Measurements from ENCODE around the gene MICU1. TPM values are rescaled to one million over a fixed set of nuclear protein-coding genes. Genes with fewer than 3 reads are reported as not detected.
A peak's percentile ranks its signal among the peaks of the same experiment; 100 is the strongest.

MICU1 gene
- total RNA-seq, 1 donor from 2014 or later = 79.8 TPM

DNA sequence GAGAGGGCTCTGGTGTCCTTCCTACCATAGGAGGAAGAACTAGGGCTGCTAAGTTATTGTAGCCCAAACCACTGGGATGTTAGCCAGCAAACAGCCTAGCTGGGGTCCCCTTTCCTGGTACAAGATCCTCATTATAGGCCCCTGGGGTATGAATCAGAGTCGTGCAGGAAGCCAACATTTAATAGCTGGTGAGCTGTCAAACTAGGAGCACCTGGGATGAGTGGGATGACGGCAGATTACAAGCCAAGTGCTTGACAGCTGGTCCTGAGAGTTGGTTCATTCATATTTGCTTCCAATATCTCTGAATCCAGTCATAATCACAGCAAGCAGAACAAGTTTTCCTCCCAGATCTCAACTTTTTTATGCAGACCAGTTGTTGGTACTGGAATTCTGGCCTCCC, 246.1 kb downstream of the MICU1 start:
- H3K27me3 Mint-ChIP-seq (ENCODE audit: insufficient read depth, low read depth) = no peaks in the 10 kb centered on the region

DNA sequence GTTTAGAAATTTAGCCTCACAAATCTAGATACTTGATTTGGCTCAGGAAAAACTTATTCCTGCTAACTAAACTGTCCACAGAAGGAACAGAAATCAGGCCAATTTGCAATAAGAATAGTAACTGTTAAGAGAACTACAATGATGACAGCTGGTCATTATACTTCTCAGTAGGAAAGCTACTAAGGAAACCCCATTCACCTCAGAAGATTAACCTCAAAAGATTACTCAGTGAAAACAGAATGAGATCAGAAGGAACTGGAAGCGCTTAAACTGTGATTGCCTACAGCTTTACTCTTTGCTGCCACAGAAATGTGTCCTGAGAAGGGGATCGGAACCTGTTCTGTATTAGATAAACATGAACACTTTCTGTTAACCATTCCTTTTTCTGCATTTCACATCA, 246.8 kb downstream of the MICU1 start:
- Histone ChIP-seq H3K4me1 (peaks cover 41% of the 10 kb centered on the region), H4K20me1 (ENCODE audit: low read depth) (no peaks in the 10 kb centered on the region), H3K27ac (peak overlapping the region; percentile 84), H3K9me3 (ENCODE audit: low read depth) (no peaks in the 10 kb centered on the region), H3K36me3 (no peaks in the 10 kb centered on the region), H3K4me2 (peak overlapping the region; percentile 69), H3K79me2 (ENCODE audit: low read depth) (no peaks in the 10 kb centered on the region), H3K4me3 (peak overlapping the region; percentile 28), H2AFZ (replicated peaks) (no peak overlapping the region), H3K9ac (no peak overlapping the region), H3F3A (ENCODE audit: low read depth) (peaks cover 40% of the 10 kb centered on the region), H3K27me3 (no peaks in the 10 kb centered on the region)
- H3K4me3 Mint-ChIP-seq = no peak overlapping the region
- peak; percentile 62 for DNase-seq (ENCODE audit: low spot score)
- H3K36me3 Mint-ChIP-seq = peaks cover 7% of the 10 kb centered on the region
- H3K27ac Mint-ChIP-seq = no peak overlapping the region
- no peaks in the 10 kb centered on the region for H3K9me3 Mint-ChIP-seq
- H3K27me3 Mint-ChIP-seq (ENCODE audit: insufficient read depth, low read depth) = no peaks in the 10 kb centered on the region
- peaks cover 55% of the 10 kb centered on the region for H3K4me1 Mint-ChIP-seq
- TF ChIP-seq EZH2 (IDR thresholded peaks at IDR 0.05) (no peak), CTCF (IDR thresholded peaks at IDR 0.05) (no peak), EZH2phosphoT487 (IDR thresholded peaks at IDR 0.05) (no peak)

More for the DNA sequence above, 246.1 kb downstream of the MICU1 start:
- H3K4me1 ChIP-seq = peaks cover 41% of the 10 kb centered on the region
- H3K9me3 ChIP-seq (ENCODE audit: low read depth) = no peaks in the 10 kb centered on the region
- peaks cover 56% of the 10 kb centered on the region for H3K4me1 Mint-ChIP-seq
- H3K27me3 ChIP-seq = no peaks in the 10 kb centered on the region
- H4K20me1 ChIP-seq (ENCODE audit: low read depth) = no peaks in the 10 kb centered on the region
- no peak overlapping the region for H3K9ac ChIP-seq
- H3K27ac Mint-ChIP-seq = peak overlapping the region; percentile 17
- TF ChIP-seq EZH2phosphoT487 (IDR thresholded peaks at IDR 0.05) (no peak), CTCF (IDR thresholded peaks at IDR 0.05) (no peak), EZH2 (IDR thresholded peaks at IDR 0.05) (no peak)
- H3K27ac ChIP-seq = peak overlapping the region; percentile 84
- H3K4me2 ChIP-seq = peak overlapping the region; percentile 69
- H3F3A ChIP-seq (ENCODE audit: low read depth) = peaks cover 40% of the 10 kb centered on the region
- no peaks in the 10 kb centered on the region for H3K36me3 ChIP-seq
- no peaks in the 10 kb centered on the region for H3K9me3 Mint-ChIP-seq
- H3K79me2 ChIP-seq (ENCODE audit: low read depth) = no peaks in the 10 kb centered on the region
- H3K36me3 Mint-ChIP-seq = peaks cover 7% of the 10 kb centered on the region
- no peak for DNase-seq (ENCODE audit: low spot score)
- H3K4me3 Mint-ChIP-seq = no peak overlapping the region
- peak overlapping the region; percentile 28 for H3K4me3 ChIP-seq
- no peak overlapping the region for H2AFZ ChIP-seq (replicated peaks)

- no peak overlapping the region for H3K4me2 ChIP-seq
- no peak overlapping the region for H3K4me3 Mint-ChIP-seq
- H3K4me3 ChIP-seq = no peak overlapping the region
- H3K36me3 ChIP-seq = no peaks in the 10 kb centered on the region
- no peak overlapping the region for H3K27ac Mint-ChIP-seq
- H3K9me3 Mint-ChIP-seq = no peaks in the 10 kb centered on the region
- no peaks in the 10 kb centered on the region for H3K27me3 ChIP-seq
- H3K27me3 Mint-ChIP-seq (ENCODE audit: insufficient read depth, low read depth) = peaks cover 2% of the 10 kb centered on the region
- no peaks in the 10 kb centered on the region for H4K20me1 ChIP-seq (ENCODE audit: low read depth)
- peak; percentile 51 for DNase-seq (ENCODE audit: low spot score)
- H3K9me3 ChIP-seq (ENCODE audit: low read depth) = no peaks in the 10 kb centered on the region
- H3K36me3 Mint-ChIP-seq = peaks cover 7% of the 10 kb centered on the region
- no peak for TF ChIP-seq CTCF (IDR thresholded peaks at IDR 0.05)
- no peak for TF ChIP-seq EZH2 (IDR thresholded peaks at IDR 0.05)
- no peak for TF ChIP-seq EZH2phosphoT487 (IDR thresholded peaks at IDR 0.05)
- no peak overlapping the region for H2AFZ ChIP-seq (replicated peaks)
- H3K79me2 ChIP-seq (ENCODE audit: low read depth) = no peaks in the 10 kb centered on the region
- H3K27ac ChIP-seq = no peak overlapping the region
- peaks cover 30% of the 10 kb centered on the region for H3K4me1 ChIP-seq
- no peak overlapping the region for H3K9ac ChIP-seq
- peaks cover 43% of the 10 kb centered on the region for H3K4me1 Mint-ChIP-seq
- peaks cover 31% of the 10 kb centered on the region for H3F3A ChIP-seq (ENCODE audit: low read depth)
These were observed 250.3 kb downstream of the MICU1 start for GRCh38 chr10:72375585-72375984.

Measured in neural progenitor cell (in vitro differentiated cells).